H1 (cell line): Measurements from ENCODE around the gene ZNF81. TPM values are rescaled to one million over a fixed set of nuclear protein-coding genes. Genes with fewer than 3 reads are reported as not detected.

Experiments used
- CTCF ChIA-PET: fragments of 300-600 bp; sonication (Branson Sonifier 250); formaldehyde crosslinking; loops from one replicate; lab custom pipeline; 2021; ENCODE audit not compliant: partially characterized antibody; lab: Charles Lee
- POLR2A ChIA-PET: fragments of 300-600 bp; sonication (Branson Sonifier 250); formaldehyde crosslinking; loops from one replicate; lab custom pipeline; 2021; ENCODE audit warnings: inconsistent platforms; ENCODE audit not compliant: partially characterized antibody; lab: Charles Lee
- DNase-seq, 2 experiments: peaks; one replicate each; pipeline versions ENCODE4 v3.0.0 to v3.0.0-alpha.2; 2010 to 2022; ENCODE audit warnings: low spot score in 2 of 2, low read depth in 1 of 2, mixed read lengths in 1 of 2
- FAIRE-seq: peaks from 2 replicates; lab custom pipeline; 2011; peaks lifted over from hg19 to GRCh38; lab: Jason Lieb, UNC
- H2AFZ ChIP-seq: 2 replicates; pipeline ENCODE4 v1.8.1; 2012; ENCODE audit warnings: low read length, inconsistent platforms
- H2AK5ac ChIP-seq: 2 replicates; pipeline ENCODE4 v1.6.1; 2013; ENCODE audit warnings: low read depth, low read length
- H2BK120ac ChIP-seq: replicated peaks from 2 replicates; pipeline ENCODE3; 2013; ENCODE audit warnings: low read depth, low read length, inconsistent platforms
- H2BK12ac ChIP-seq: 2 replicates; pipeline ENCODE4 v1.6.1; 2013; ENCODE audit warnings: low read depth, low read length
- H2BK15ac ChIP-seq: 2 replicates; pipeline ENCODE4 v1.6.1; 2013; ENCODE audit warnings: low read length
- H2BK20ac ChIP-seq: 2 replicates; pipeline ENCODE4 v1.6.1; 2013; ENCODE audit warnings: low read length
- H2BK5ac ChIP-seq: 2 replicates; pipeline ENCODE4 v1.6.1; 2013; ENCODE audit warnings: low read depth, low read length
- H3K14ac ChIP-seq: 2 replicates; pipeline ENCODE4 v1.6.1; 2013; ENCODE audit warnings: inconsistent platforms; ENCODE audit not compliant: insufficient read length
- H3K18ac ChIP-seq: 2 replicates; pipeline ENCODE4 v1.6.1; 2013; ENCODE audit warnings: low read length; ENCODE audit errors: extremely low read depth
- H3K23ac ChIP-seq: 2 replicates; pipeline ENCODE4 v1.6.1; 2013; ENCODE audit warnings: inconsistent platforms; ENCODE audit not compliant: insufficient read length
- H3K23me2 ChIP-seq: 2 replicates; pipeline ENCODE4 v1.6.1; 2013; ENCODE audit warnings: low read depth, low read length
- H3K27ac ChIP-seq: 2 replicates; pipeline ENCODE4 v1.6.1; 2011; ENCODE audit warnings: low read depth, low read length, inconsistent platforms
- H3K27me3 ChIP-seq, 4 experiments: replicated peaks in 1 of 4; 1 replicate in 1 of 4; 2 replicates in 3 of 4; pipeline versions ENCODE4 v1.6.1 to v1.8.1; 2011 to 2013; ENCODE audit warnings: low read length in 3 of 4, mild to moderate bottlenecking in 3 of 4, inconsistent platforms in 2 of 4, mixed read lengths in 2 of 4, moderate library complexity in 1 of 4; ENCODE audit not compliant: control insufficient read depth in 3 of 4, insufficient read depth in 3 of 4; ENCODE audit errors: extremely low read depth in 1 of 4
- H3K36me3 ChIP-seq, 4 experiments: 2 replicates each; pipeline versions ENCODE4 v1.6.1 to v1.8.1; 2011 to 2013; ENCODE audit warnings: mild to moderate bottlenecking in 4 of 4, low read length in 3 of 4, moderate library complexity in 2 of 4, control low read depth in 1 of 4, inconsistent platforms in 1 of 4; ENCODE audit not compliant: insufficient read depth in 4 of 4, control insufficient read depth in 2 of 4
- H3K4ac ChIP-seq: replicated peaks from 2 replicates; pipeline ENCODE3; 2013; ENCODE audit warnings: low read length, low read depth, mixed read lengths, inconsistent platforms; ENCODE audit not compliant: insufficient read length
- H3K4me1 ChIP-seq, 4 experiments: replicated peaks in 1 of 4; 1 replicate in 1 of 4; 2 replicates in 3 of 4; pipeline versions ENCODE4 v1.6.1 to v1.8.1; 2011 to 2013; ENCODE audit warnings: low read length in 3 of 4, inconsistent platforms in 2 of 4, mixed read lengths in 1 of 4; ENCODE audit not compliant: insufficient read depth in 4 of 4, control insufficient read depth in 3 of 4
- H3K4me2 ChIP-seq, 2 experiments: 2 replicates each; pipeline versions ENCODE4 v1.6.1 to v1.8.1; 2011 to 2013; ENCODE audit warnings: low read depth in 2 of 2, low read length in 2 of 2, control low read depth in 1 of 2, inconsistent platforms in 1 of 2, mild to moderate bottlenecking in 1 of 2; ENCODE audit not compliant: insufficient read depth in 1 of 2
- H3K4me3 ChIP-seq, 4 experiments: fragments of 200-600, 300-600 bp in 1 of 4; sonication (generic), shearing (Covaris generic), sonication (Bioruptor Twin) in 1 of 4; 2 replicates each; pipeline versions ENCODE4 v1.5.1 to v1.8.1; 2011 to 2016; ENCODE audit warnings: low read length in 4 of 4, low read depth in 3 of 4, control low read depth in 2 of 4, inconsistent platforms in 2 of 4, mild to moderate bottlenecking in 2 of 4, mixed read lengths in 1 of 4, moderate library complexity in 1 of 4; ENCODE audit not compliant: insufficient read depth in 2 of 4; ENCODE audit errors: extremely low read depth in 1 of 4
- H3K56ac ChIP-seq: replicated peaks from 2 replicates; pipeline ENCODE3; 2013; ENCODE audit warnings: low read depth, mild to moderate bottlenecking, mixed read lengths, low read length, inconsistent platforms; ENCODE audit not compliant: insufficient read length
- H3K79me1 ChIP-seq: 2 replicates; pipeline ENCODE4 v1.6.1; 2013; ENCODE audit warnings: low read depth, low read length, control low read depth
- H3K79me2 ChIP-seq, 2 experiments: 2 replicates each; pipeline versions ENCODE4 v1.6.1 to v1.8.1; 2012 to 2013; ENCODE audit warnings: low read length in 2 of 2, mild to moderate bottlenecking in 2 of 2, inconsistent platforms in 1 of 2; ENCODE audit not compliant: insufficient read depth in 2 of 2, control insufficient read depth in 1 of 2
- H3K9ac ChIP-seq, 4 experiments: replicated peaks in 1 of 4; 1 replicate in 1 of 4; 2 replicates in 3 of 4; pipeline versions ENCODE4 v1.6.1 to v1.8.1; 2011 to 2013; ENCODE audit warnings: low read depth in 3 of 4, low read length in 3 of 4, control low read depth in 2 of 4, mild to moderate bottlenecking in 2 of 4, moderate library complexity in 2 of 4, inconsistent platforms in 1 of 4; ENCODE audit errors: extremely low read depth in 1 of 4
- H3K9me3 ChIP-seq, 2 experiments: 2 replicates each; pipeline versions ENCODE4 v1.6.1 to v1.8.1; 2012 to 2013; ENCODE audit warnings: mild to moderate bottlenecking in 2 of 2, moderate library complexity in 2 of 2, control low read depth in 1 of 2, inconsistent platforms in 1 of 2, low read depth in 1 of 2, low read length in 1 of 2, mixed read lengths in 1 of 2; ENCODE audit not compliant: insufficient read depth in 2 of 2
- H4K20me1 ChIP-seq, 2 experiments: replicated peaks in 1 of 2; 2 replicates each; pipeline versions ENCODE3 to v1.8.1; 2011 to 2013; ENCODE audit warnings: inconsistent platforms in 2 of 2, low read length in 2 of 2, mild to moderate bottlenecking in 1 of 2; ENCODE audit not compliant: insufficient read depth in 2 of 2, control insufficient read depth in 1 of 2
- H4K5ac ChIP-seq: 2 replicates; pipeline ENCODE4 v1.6.1; 2013; ENCODE audit warnings: low read length, low read depth, mixed read lengths, inconsistent platforms; ENCODE audit not compliant: insufficient read length
- H4K8ac ChIP-seq: 2 replicates; pipeline ENCODE4 v1.8.0; 2013; ENCODE audit warnings: mild to moderate bottlenecking, moderate library complexity, low read length, inconsistent platforms; ENCODE audit not compliant: insufficient read depth; ENCODE audit errors: extremely low read depth
- H4K91ac ChIP-seq: replicated peaks from 2 replicates; pipeline ENCODE3; 2013; ENCODE audit warnings: low read length, mixed read lengths, inconsistent platforms; ENCODE audit not compliant: insufficient read length
- ASH2L ChIP-seq: fragments of 200-600, 300-600 bp; sonication (generic); IDR thresholded peaks from one replicate; pipeline ENCODE4 v1.7.1; 2017; ENCODE audit warnings: low read length
- EGR1 ChIP-seq: IDR thresholded peaks from 2 replicates; pipeline ENCODE4 v1.6.1; 2011; ENCODE audit warnings: low read depth, low read length, borderline replicate concordance
- EZH2 ChIP-seq: fragments of 200-600 bp; sonication (generic); IDR thresholded peaks from 2 replicates; pipeline ENCODE4 v1.7.1; 2012; ENCODE audit warnings: low read depth, mild to moderate bottlenecking, moderate library complexity, low read length, inconsistent platforms; ENCODE audit not compliant: severe bottlenecking
- FOSL1 ChIP-seq: IDR thresholded peaks from 2 replicates; pipeline ENCODE4 v1.6.1; 2011; ENCODE audit warnings: mild to moderate bottlenecking, low read depth, low read length, moderate library complexity; ENCODE audit not compliant: insufficient read depth
- GABPA ChIP-seq: IDR thresholded peaks from 2 replicates; pipeline ENCODE4 v1.6.1; 2011; ENCODE audit warnings: mild to moderate bottlenecking, low read length, moderate library complexity, borderline replicate concordance; ENCODE audit not compliant: insufficient read depth
- POU5F1 ChIP-seq: IDR thresholded peaks from 2 replicates; pipeline ENCODE4 v1.6.1; 2011; ENCODE audit warnings: low read depth, mild to moderate bottlenecking, low read length, moderate library complexity
- RFX5 ChIP-seq: IDR thresholded peaks from 2 replicates; pipeline ENCODE4 v1.6.1; 2011; ENCODE audit warnings: low read depth, low read length, improper control_type of control experiment, borderline replicate concordance
- TAF1 ChIP-seq: IDR thresholded peaks from 2 replicates; pipeline ENCODE4 v1.6.1; 2011; ENCODE audit warnings: mild to moderate bottlenecking, low read depth, low read length
- TAF7 ChIP-seq: optimal IDR thresholded peaks from 2 replicates; pipeline ENCODE3; 2011; ENCODE audit warnings: low read depth, mild to moderate bottlenecking, inconsistent platforms, low read length, moderate library complexity, borderline replicate concordance
- TCF12 ChIP-seq: IDR thresholded peaks from 2 replicates; pipeline ENCODE4 v1.6.1; 2011; ENCODE audit warnings: low read depth, mild to moderate bottlenecking, low read length
- ZNF274 ChIP-seq: IDR thresholded peaks from 2 replicates; pipeline ENCODE4 v1.7.0; 2012; ENCODE audit warnings: low read length, borderline replicate concordance; ENCODE audit errors: extremely low read depth
- WGBS, 2 experiments: shearing (Covaris generic) in 1 of 2; methylation state at CpG; one replicate each; pipeline versions ENCODE4 v1.1.6 to v1.1.7; 2013 to 2015; ENCODE audit warnings: low lambda C conversion rate in 2 of 2, mixed read lengths in 2 of 2, inconsistent platforms in 1 of 2, low coverage in 1 of 2, missing lambda C conversion rate in 1 of 2; ENCODE audit not compliant: insufficient replicate concordance in 2 of 2, insufficient coverage in 1 of 2, insufficient read length in 1 of 2; ENCODE audit errors: extremely low coverage in 1 of 2, missing lambda C conversion rate in 1 of 2; 5-methylcytosine and 5-hydroxymethylcytosine counted together
- polyA plus RNA-seq, 7 experiments: library from polyadenylated mRNA; depleted of rRNA in 3 of 7; stranded (reverse) in 5 of 7; unstranded in 2 of 7; fragments of >200 nt in 5 of 7; fragments of 200-250 nt in 2 of 7; gene quantifications; 1 replicate in 5 of 7; 2 replicates in 1 of 7; 4 replicates in 1 of 7; pipeline versions ENCODE4 v1.2.1 to v1.2.3, GENCODE V29; 2011 to 2013; ENCODE audit warnings: missing spikeins in 2 of 7, mixed read lengths in 2 of 7
- total RNA-seq: library from RNA; stranded (reverse); fragmentation: NEBNext Ultra II Directional; extraction: Animal tissue kit (Norgen Biotek cat#: 25700); gene quantifications from 2 replicates; pipeline ENCODE4 v1.2.1, GENCODE V29; 2021

ZNF81 gene
- total and polyA plus RNA-seq, 2 of the 8 experiments (the other 6 are each of a cell fraction or from before 2014, with no cell fraction given) = 3.4 to 10.0 TPM

DNA sequence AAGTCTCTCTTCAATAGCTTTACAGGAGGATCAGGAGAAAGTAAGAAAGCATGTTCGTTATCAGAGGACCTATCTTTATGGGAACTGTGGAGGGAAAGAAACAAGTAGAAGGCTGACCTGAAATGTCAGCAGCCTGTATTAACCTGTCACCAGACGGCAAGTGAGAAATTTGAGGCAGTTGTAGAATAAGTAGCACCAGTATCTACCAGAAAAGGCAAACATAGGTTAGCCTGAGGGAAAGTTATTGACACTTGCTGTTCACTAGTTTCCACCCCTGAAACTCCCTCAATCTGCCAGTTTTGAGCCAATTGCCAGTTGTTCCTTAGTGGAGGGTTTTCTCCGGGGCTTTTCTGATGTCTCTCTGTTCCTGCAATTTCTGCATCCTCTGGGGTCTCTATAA lies 36.4 kb downstream of the ZNF81 start:
- Histone ChIP-seq H3K23ac (no peak overlapping the region), H3K4me1 (no peaks in the 10 kb centered on the region), H3K36me3 (no peaks in the 10 kb centered on the region; a peak in 1 of 8 replicates), H4K5ac (no peak overlapping the region), H4K8ac (no peak overlapping the region), H3K14ac (no peak overlapping the region), H3K18ac (no peak overlapping the region), H3K9ac (no peak overlapping the region), H2BK15ac (no peak overlapping the region), H2AFZ (no peak overlapping the region), H3K79me2 (no peaks in the 10 kb centered on the region), H3K79me1 (no peaks in the 10 kb centered on the region), H4K20me1 (no peaks in the 10 kb centered on the region), H3K27ac (no peak overlapping the region), H3K9me3 (0 out of 4 replicates have a peak, but pooled peaks cover 0 to 4% of the 10 kb centered on the region in 2 experiments), H3K56ac (no peak overlapping the region), H4K91ac (no peak overlapping the region), H2BK120ac (no peak overlapping the region), H3K4me2 (no peak overlapping the region), H3K27me3 (no peaks in the 10 kb centered on the region), H2AK5ac (no peak overlapping the region), H2BK20ac (no peak overlapping the region), H3K4ac (no peak overlapping the region), H3K23me2 (no peaks in the 10 kb centered on the region), H2BK5ac (no peak overlapping the region), H3K4me3 (no peak overlapping the region), H2BK12ac (no peak overlapping the region)
- FAIRE-seq (no peak), DNase-seq (no peak)
- CTCF ChIA-PET = no interaction called here
- POLR2A ChIA-PET = no interaction called here
- 93% methylated on average over 3 of the region's 3 CpGs; no CpG with 5 or more reads in 1 of the 2 experiments for WGBS, 2 experiments
- TF ChIP-seq EZH2 (no peak), POU5F1 (no peak), TCF12 (no peak), ASH2L (no peak), ZNF274 (no peak), TAF1 (no peak), EGR1 (no peak), TAF7 (no peak), RFX5 (no peak), FOSL1 (no peak), GABPA (no peak)
